Endothelial cell (in vitro differentiated cells): ENCODE data around the gene ADARB2. TPM values are rescaled to one million over a fixed set of nuclear protein-coding genes. Genes with fewer than 3 reads are reported as not detected.

Source experiments
- DNase-seq: peaks from one replicate; pipeline ENCODE4 v3.0.0; 2021; ENCODE audit warnings: low spot score
- H3K27ac Mint-ChIP-seq: one replicate; pipeline ENCODE4 v1.8.0; 2021; ENCODE audit warnings: mixed read lengths, inconsistent platforms; ENCODE audit not compliant: unreplicated experiment
- H3K27me3 Mint-ChIP-seq: one replicate; pipeline ENCODE4 v1.8.0; 2021; ENCODE audit warnings: mild to moderate bottlenecking, moderate library complexity, mixed read lengths, inconsistent platforms; ENCODE audit not compliant: unreplicated experiment
- H3K36me3 Mint-ChIP-seq: one replicate; pipeline ENCODE4 v1.8.0; 2021; ENCODE audit warnings: mild to moderate bottlenecking, low read depth, mixed read lengths, inconsistent platforms; ENCODE audit not compliant: unreplicated experiment
- H3K4me1 Mint-ChIP-seq: one replicate; pipeline ENCODE4 v1.8.0; 2021; ENCODE audit warnings: mild to moderate bottlenecking, mixed read lengths, inconsistent platforms; ENCODE audit not compliant: unreplicated experiment
- H3K4me3 Mint-ChIP-seq: one replicate; pipeline ENCODE4 v1.8.0; 2021; ENCODE audit warnings: mild to moderate bottlenecking, mixed read lengths, inconsistent platforms; ENCODE audit not compliant: unreplicated experiment
- H3K9me3 Mint-ChIP-seq: one replicate; pipeline ENCODE4 v1.8.0; 2021; ENCODE audit warnings: mixed read lengths, inconsistent platforms; ENCODE audit not compliant: unreplicated experiment
- CTCF ChIP-seq: fragments of 200-600 bp; sonication (generic); IDR thresholded peaks from one replicate; pipeline ENCODE4 v1.5.0; 2021; ENCODE audit warnings: antibody characterized with exemption; ENCODE audit not compliant: unreplicated experiment
- total RNA-seq: library from RNA; stranded (reverse); fragmentation: NEBNext Ultra II Directional; extraction: Animal tissue kit (Norgen Biotek cat#: 25700); gene quantifications from one replicate; pipeline ENCODE4 v1.2.1, GENCODE V29; 2021; ENCODE audit not compliant: unreplicated experiment

ADARB2 gene
- total RNA-seq, 1 donor from 2014 or later = 54.9 TPM

- no peak for TF ChIP-seq CTCF
Measured at GRCh38 chr10:1210667-1211066, 526.7 kb downstream of the ADARB2 start.

GRCh38 chr10:1209355-1209979, 527.9 kb downstream of the ADARB2 start:
- H3K27me3 Mint-ChIP-seq = peaks cover 15% of the 10 kb centered on the region
- no peak overlapping the region for H3K4me3 Mint-ChIP-seq
- DNase-seq = no peak
- H3K36me3 Mint-ChIP-seq = peaks cover 17% of the 10 kb centered on the region
- no peak for TF ChIP-seq CTCF
- no peaks in the 10 kb centered on the region for H3K9me3 Mint-ChIP-seq
- no peak overlapping the region for H3K27ac Mint-ChIP-seq
- no peaks in the 10 kb centered on the region for H3K4me1 Mint-ChIP-seq

More at GRCh38 chr10:1210667-1211066, 526.7 kb downstream of the ADARB2 start:
- no peak for DNase-seq
- no peak overlapping the region for H3K27ac Mint-ChIP-seq
- H3K4me3 Mint-ChIP-seq = no peak overlapping the region
- peaks cover 23% of the 10 kb centered on the region for H3K36me3 Mint-ChIP-seq
- H3K4me1 Mint-ChIP-seq = no peaks in the 10 kb centered on the region
- peaks cover 15% of the 10 kb centered on the region for H3K27me3 Mint-ChIP-seq
- H3K9me3 Mint-ChIP-seq = no peaks in the 10 kb centered on the region

GRCh38 chr10:1208366-1209311, 528.7 kb downstream of the ADARB2 start:
- Mint-ChIP-seq H3K4me3 (no peak overlapping the region), H3K4me1 (no peaks in the 10 kb centered on the region), H3K36me3 (peaks cover 17% of the 10 kb centered on the region), H3K27ac (no peak overlapping the region), H3K27me3 (peaks cover 15% of the 10 kb centered on the region), H3K9me3 (no peaks in the 10 kb centered on the region)
- DNase-seq = no peak
- TF ChIP-seq CTCF = no peak

GRCh38 chr10:1206601-1207000, 530.7 kb downstream of the ADARB2 start:
- no peak for TF ChIP-seq CTCF
- no peaks in the 10 kb centered on the region for H3K4me1 Mint-ChIP-seq
- no peak overlapping the region for H3K4me3 Mint-ChIP-seq
- H3K36me3 Mint-ChIP-seq = peaks cover 9% of the 10 kb centered on the region
- H3K27me3 Mint-ChIP-seq = peaks cover 7% of the 10 kb centered on the region
- H3K9me3 Mint-ChIP-seq = no peaks in the 10 kb centered on the region
- DNase-seq = no peak
- no peak overlapping the region for H3K27ac Mint-ChIP-seq

GRCh38 chr10:1206101-1206500, 531.2 kb downstream of the ADARB2 start:
- Mint-ChIP-seq H3K4me3 (no peak overlapping the region), H3K36me3 (peaks cover 8% of the 10 kb centered on the region), H3K27ac (no peak overlapping the region), H3K27me3 (peaks cover 7% of the 10 kb centered on the region), H3K4me1 (no peaks in the 10 kb centered on the region), H3K9me3 (no peaks in the 10 kb centered on the region)
- DNase-seq = no peak
- no peak for TF ChIP-seq CTCF
